PFSK-1 (cell line): ENCODE results near the gene ACADS.

Source experiments
- POLR2AphosphoS5 ChIP-seq: IDR thresholded peaks from 2 replicates; pipeline ENCODE4 v1.6.1; 2012; ENCODE audit warnings: low read depth, mild to moderate bottlenecking, control low read depth, low read length, moderate library complexity
- SIN3A ChIP-seq: IDR thresholded peaks from 2 replicates; pipeline ENCODE4 v1.6.1; 2012; ENCODE audit warnings: mild to moderate bottlenecking, low read length, moderate library complexity, borderline replicate concordance; ENCODE audit not compliant: insufficient read depth
- TAF1 ChIP-seq: IDR thresholded peaks from 2 replicates; pipeline ENCODE4 v1.6.1; 2012; ENCODE audit warnings: low read length, control low read depth, borderline replicate concordance; ENCODE audit not compliant: insufficient read depth
- TF ChIP-seq, protein P1 (sequence below), 2 experiments: IDR thresholded peaks; 2 replicates each; pipeline versions ENCODE4 v1.6.1 to v1.8.0; 2011 to 2012; ENCODE audit warnings: low read depth in 2 of 2, low read length in 2 of 2, control low read depth in 1 of 2, inconsistent platforms in 1 of 2, mild to moderate bottlenecking in 1 of 2, moderate library complexity in 1 of 2; ENCODE audit not compliant: insufficient read depth in 1 of 2

DNA sequence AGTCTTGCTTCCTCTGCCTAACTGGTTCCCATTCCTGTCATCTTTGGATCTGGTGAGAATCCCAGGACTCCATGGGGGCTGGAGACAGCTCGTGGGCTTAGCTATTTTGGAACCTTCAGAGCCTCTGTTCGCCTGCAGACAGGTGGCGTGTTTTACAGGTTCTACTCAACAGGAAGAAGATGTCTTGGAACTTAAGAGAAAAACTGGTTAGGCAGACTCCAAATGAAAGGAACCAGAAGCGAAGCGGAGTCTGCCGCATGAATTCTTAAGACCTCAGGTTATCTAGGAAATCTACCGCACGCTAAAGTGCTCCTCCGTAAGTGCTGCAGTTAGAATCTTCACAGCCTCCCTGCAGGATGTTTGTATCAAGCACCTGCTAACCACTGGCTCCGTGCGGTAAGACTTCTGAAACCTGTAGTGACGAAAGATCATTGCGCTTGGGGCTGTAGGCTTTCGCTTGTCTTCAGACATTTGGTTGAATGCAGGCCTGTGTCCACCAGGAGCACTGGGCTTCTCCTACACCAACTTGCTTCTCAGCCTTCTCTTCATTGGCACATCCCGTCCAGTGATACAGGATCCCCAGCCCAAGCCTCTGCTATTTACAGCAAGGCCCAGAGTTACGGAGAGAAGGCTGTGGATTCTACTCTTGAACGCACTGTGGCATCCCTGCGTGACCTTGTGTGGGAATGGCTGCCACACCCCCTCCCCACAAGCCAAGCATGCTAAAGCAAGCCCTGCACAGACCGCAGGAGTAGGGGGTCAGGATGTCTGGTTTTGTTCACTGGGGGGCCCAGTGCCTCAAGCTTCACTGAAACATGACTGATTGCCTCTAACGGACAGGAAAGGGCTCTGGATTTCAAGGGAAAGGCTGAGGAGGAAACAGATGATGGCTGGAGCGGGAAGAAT lies 35.0 kb downstream of the ACADS start:
- no peak for TF ChIP-seq POLR2AphosphoS5
- no peak for TF ChIP-seq TAF1
- TF ChIP-seq, protein P1, sequence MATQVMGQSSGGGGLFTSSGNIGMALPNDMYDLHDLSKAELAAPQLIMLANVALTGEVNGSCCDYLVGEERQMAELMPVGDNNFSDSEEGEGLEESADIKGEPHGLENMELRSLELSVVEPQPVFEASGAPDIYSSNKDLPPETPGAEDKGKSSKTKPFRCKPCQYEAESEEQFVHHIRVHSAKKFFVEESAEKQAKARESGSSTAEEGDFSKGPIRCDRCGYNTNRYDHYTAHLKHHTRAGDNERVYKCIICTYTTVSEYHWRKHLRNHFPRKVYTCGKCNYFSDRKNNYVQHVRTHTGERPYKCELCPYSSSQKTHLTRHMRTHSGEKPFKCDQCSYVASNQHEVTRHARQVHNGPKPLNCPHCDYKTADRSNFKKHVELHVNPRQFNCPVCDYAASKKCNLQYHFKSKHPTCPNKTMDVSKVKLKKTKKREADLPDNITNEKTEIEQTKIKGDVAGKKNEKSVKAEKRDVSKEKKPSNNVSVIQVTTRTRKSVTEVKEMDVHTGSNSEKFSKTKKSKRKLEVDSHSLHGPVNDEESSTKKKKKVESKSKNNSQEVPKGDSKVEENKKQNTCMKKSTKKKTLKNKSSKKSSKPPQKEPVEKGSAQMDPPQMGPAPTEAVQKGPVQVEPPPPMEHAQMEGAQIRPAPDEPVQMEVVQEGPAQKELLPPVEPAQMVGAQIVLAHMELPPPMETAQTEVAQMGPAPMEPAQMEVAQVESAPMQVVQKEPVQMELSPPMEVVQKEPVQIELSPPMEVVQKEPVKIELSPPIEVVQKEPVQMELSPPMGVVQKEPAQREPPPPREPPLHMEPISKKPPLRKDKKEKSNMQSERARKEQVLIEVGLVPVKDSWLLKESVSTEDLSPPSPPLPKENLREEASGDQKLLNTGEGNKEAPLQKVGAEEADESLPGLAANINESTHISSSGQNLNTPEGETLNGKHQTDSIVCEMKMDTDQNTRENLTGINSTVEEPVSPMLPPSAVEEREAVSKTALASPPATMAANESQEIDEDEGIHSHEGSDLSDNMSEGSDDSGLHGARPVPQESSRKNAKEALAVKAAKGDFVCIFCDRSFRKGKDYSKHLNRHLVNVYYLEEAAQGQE (IDR thresholded peaks at IDR 0.05; ENCODE audit: insufficient read depth in 1 of 2, low read depth in 2 of 2, low read length in 2 of 2): no peak
- TF ChIP-seq SIN3A: no peak
